Nucleus accumbens (tissue), 56 donors: Measurements from ENCODE around the gene MT1F.
A peak's percentile ranks its signal among the peaks of the same experiment; 100 is the strongest.
"Not testable (repeated sequence)": the region's sequence is repeated elsewhere in the genome, so short reads cannot be mapped to it uniquely, and the experiment has no call there.

Experiments
- DNase-seq, 56 donors: peaks; one replicate each; lab custom pipeline; 2025; lab: John Stamatoyannopoulos, UW

MT1F gene

GRCh38 chr16:56669840-56670619 lies 12.3 kb downstream of the MT1F start:
- peak in 1 of 56 donors; percentile 18 for DNase-seq

- DNase-seq = no peak
Measured at GRCh38 chr16:56670620-56670934, 12.8 kb downstream of the MT1F start.

- DNase-seq = not testable (repeated sequence)
Measured at GRCh38 chr16:56671691-56672090, 13.9 kb downstream of the MT1F start.

- not testable (repeated sequence) for DNase-seq
Measured at GRCh38 chr16:56672171-56672570, 14.4 kb downstream of the MT1F start.

- DNase-seq = peak in 1 of 56 donors; percentile 15
Measured at GRCh38 chr16:56672761-56673536, 15.2 kb downstream of the MT1F start.

- peak in 3 of 56 donors; percentile 16 to 24 (median 19) for DNase-seq
Measured at GRCh38 chr16:56673921-56674320, 16.2 kb downstream of the MT1F start.

GRCh38 chr16:56674570-56674969 lies 16.8 kb downstream of the MT1F start:
- not testable (repeated sequence) for DNase-seq

GRCh38 chr16:56675685-56676210 lies 18.0 kb downstream of the MT1F start:
- DNase-seq = no peak

- no peak for DNase-seq
Measured at GRCh38 chr16:56677474-56677873, 19.7 kb downstream of the MT1F start.

GRCh38 chr16:56679078-56679730 lies 21.4 kb downstream of the MT1F start:
- DNase-seq = no peak

- DNase-seq = peak in 1 of 56 donors; percentile 36
Measured at GRCh38 chr16:56679818-56680217, 22.1 kb downstream of the MT1F start.

- peak; percentile 37 to 94 (median 80) for DNase-seq
Measured at GRCh38 chr16:56681939-56682702, 24.4 kb downstream of the MT1F start, which contains the start of gene MT1X. MT1X (plus strand) TSS chr16:56682470; CDS start chr16:56682541, 71 bp downstream.

- no peak for DNase-seq
Measured at GRCh38 chr16:56682703-56683397, 25.1 kb downstream of the MT1F start.

GRCh38 chr16:56683424-56684172 lies 25.8 kb downstream of the MT1F start:
- DNase-seq = peak in 6 of 56 donors; percentile 10 to 24 (median 14)

- peak in 7 of 56 donors; percentile 13 to 52 (median 29) for DNase-seq
Measured at GRCh38 chr16:56684256-56684925, 26.6 kb downstream of the MT1F start.

GRCh38 chr16:56684926-56685590 lies 27.3 kb downstream of the MT1F start:
- no peak for DNase-seq

- no peak for DNase-seq
Measured at GRCh38 chr16:56686758-56687157, 29.0 kb downstream of the MT1F start.

- DNase-seq = no peak
Measured at GRCh38 chr16:56688762-56689161, 31.0 kb downstream of the MT1F start.
